ENCODE results near the gene PPARGC1A.

DNA sequence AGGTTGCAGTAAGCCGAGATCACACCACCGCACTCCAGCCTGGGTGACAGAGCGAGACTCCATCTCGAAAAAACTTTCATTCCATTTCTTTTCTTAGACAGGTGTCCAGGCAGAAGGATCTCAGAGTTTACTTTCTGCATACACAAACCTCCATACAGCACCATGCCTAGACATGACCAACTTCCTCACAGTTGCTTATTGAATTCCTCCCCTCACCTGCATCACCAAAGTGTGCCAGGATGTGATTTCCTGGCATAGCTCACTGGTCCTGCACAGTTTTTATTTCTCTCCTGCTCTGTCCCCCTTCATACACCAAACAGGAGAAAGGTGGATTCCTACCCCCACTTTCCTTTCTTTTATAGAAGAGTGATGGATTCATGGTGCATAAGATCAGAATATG is 34.7 kb upstream of the PPARGC1A start:
- TF ChIP-seq EP300 (IDR thresholded peaks at IDR 0.05) (no peak), ZSCAN20 (CRISPR knock-in tag; IDR thresholded peaks at IDR 0.05) (no peak), RFX5 (IDR thresholded peaks at IDR 0.05) (no peak), POLR2A (IDR thresholded peaks at IDR 0.05; ENCODE audit: low read length) (no peak), PHF8 (IDR thresholded peaks at IDR 0.05; ENCODE audit: borderline replicate concordance, low read depth) (no peak), CBX8 (IDR thresholded peaks at IDR 0.05) (no peak)
- TF ChIP-seq, protein P1, sequence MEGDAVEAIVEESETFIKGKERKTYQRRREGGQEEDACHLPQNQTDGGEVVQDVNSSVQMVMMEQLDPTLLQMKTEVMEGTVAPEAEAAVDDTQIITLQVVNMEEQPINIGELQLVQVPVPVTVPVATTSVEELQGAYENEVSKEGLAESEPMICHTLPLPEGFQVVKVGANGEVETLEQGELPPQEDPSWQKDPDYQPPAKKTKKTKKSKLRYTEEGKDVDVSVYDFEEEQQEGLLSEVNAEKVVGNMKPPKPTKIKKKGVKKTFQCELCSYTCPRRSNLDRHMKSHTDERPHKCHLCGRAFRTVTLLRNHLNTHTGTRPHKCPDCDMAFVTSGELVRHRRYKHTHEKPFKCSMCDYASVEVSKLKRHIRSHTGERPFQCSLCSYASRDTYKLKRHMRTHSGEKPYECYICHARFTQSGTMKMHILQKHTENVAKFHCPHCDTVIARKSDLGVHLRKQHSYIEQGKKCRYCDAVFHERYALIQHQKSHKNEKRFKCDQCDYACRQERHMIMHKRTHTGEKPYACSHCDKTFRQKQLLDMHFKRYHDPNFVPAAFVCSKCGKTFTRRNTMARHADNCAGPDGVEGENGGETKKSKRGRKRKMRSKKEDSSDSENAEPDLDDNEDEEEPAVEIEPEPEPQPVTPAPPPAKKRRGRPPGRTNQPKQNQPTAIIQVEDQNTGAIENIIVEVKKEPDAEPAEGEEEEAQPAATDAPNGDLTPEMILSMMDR (IDR thresholded peaks at IDR 0.05) = no peak
- TF ChIP-seq, protein P2, sequence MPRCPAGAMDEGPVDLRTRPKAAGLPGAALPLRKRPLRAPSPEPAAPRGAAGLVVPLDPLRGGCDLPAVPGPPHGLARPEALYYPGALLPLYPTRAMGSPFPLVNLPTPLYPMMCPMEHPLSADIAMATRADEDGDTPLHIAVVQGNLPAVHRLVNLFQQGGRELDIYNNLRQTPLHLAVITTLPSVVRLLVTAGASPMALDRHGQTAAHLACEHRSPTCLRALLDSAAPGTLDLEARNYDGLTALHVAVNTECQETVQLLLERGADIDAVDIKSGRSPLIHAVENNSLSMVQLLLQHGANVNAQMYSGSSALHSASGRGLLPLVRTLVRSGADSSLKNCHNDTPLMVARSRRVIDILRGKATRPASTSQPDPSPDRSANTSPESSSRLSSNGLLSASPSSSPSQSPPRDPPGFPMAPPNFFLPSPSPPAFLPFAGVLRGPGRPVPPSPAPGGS (IDR thresholded peaks at IDR 0.05) = no peak
- TF ChIP-seq, protein P3, sequence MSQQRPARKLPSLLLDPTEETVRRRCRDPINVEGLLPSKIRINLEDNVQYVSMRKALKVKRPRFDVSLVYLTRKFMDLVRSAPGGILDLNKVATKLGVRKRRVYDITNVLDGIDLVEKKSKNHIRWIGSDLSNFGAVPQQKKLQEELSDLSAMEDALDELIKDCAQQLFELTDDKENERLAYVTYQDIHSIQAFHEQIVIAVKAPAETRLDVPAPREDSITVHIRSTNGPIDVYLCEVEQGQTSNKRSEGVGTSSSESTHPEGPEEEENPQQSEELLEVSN (IDR thresholded peaks at IDR 0.05; ENCODE audit: borderline replicate concordance, low read depth) = no peak
